Left hindlimb (tissue), 1 donor: Measurements from ENCODE around the gene YY2.

Experiments used
- DNase-seq: peaks from one replicate; pipeline ENCODE4 v3.0.0-alpha.2; 2018

Gene YY2

DNA sequence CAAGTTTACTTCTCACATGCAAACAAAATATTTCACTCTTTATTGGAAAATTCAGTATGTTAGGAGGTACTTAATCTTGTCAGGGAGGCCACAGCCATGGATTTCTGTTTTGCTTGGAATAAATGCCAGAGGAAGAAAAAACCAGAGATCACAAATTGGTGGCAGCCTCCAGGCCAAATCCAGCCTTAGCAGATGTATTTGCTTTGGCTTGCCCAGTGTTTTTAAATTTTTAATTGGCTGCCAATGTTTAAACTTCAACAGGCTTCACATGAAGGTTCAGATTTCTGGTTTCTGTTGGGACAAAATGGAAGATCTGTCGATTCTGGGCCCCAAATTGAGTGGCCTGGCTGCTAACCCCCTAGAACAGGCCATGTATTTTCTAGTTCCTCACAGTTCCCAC lies 19.2 kb downstream of the YY2 start:
- no peak for DNase-seq

DNA sequence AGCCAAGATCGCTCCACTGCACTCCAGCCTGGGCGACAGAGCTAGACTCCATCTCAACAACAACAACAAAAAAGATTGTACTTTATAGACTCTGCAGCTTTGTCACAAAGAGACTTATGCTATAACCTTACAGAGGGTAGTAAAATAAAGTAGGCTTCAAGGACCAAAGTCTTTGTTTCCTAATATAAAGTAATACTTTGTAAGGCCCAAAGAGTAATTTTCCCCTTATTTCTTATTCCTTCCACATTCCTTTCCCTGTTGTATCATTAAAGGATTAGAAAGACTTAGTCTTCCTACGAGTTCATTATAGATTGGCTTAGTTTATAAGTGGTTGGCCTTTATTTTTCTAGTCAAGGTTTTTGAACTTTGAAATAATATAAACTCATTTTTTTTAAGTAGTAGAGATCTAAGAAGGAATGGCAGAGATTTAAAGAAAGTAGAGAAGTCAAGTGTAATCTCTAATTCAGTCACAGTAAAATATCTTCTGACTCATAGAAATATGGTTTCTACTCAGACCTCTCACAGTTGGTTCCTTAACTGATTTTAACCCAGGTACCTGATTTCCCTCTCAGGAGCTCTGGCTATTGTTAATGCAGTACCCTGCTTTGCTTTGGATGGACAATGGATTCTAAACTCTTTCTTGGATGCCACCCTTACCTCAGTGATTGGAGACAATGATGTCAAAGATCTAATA lies 26.2 kb downstream of the YY2 start:
- DNase-seq, result no peak

DNA sequence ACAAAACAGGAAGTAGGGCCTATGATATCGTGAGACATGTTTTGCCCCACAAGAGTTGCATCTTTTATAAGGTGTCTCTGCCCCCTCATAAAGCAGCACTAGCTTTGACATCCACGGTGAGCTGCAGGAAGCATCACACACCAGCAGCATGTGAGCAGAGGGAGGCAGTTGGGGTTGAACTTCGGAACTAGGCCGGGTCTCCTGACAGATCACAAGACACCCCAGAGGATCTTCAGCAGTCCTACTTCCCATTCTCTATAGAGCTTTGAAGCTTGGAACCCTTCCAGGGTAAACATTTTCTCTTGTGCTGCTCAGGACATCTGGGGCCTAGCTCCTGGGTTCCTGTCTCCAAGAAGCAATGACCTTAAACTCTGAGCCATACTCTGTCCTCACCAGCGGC lies 27.5 kb downstream of the YY2 start:
- no peak for DNase-seq

DNA sequence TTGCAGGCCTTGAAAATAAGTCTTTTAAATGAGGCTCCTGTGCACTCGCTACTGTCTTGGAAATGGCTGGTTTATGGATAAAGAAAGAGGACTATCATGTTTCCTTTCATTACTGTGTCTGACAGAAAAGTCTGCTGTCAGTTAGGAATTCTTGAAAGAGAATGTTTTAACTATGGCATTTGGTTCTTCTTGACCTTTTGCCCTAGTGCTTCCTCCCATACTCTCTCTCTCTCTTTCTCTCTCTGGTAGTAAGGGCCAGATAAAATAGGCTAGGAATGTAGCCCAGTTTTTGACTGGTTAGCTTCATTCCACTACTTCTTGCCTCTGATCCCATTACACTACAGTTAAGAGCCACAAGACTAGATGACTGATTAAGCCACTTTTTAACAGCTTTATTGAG lies 29.8 kb downstream of the YY2 start:
- no peak for DNase-seq

DNA sequence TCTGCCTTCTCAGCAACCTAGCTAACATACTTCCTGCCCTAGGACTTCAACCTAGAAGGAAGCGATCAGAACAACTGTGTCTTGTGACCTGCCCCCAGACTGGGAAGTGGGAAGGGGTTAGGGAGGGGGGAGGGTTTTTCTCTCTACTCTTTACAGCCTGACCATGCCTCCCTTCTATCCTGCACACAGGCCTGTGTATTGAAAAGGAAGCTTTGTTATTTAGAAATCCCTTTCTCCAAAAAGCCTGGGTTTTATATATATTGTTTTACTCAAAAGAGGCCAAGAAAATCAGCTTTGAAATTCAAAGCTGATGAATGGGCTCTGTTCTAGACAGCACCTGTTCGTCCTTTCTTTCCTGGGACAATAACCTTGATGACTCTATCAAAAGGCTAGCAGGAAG lies 49.5 kb downstream of the YY2 start:
- no peak for DNase-seq

DNA sequence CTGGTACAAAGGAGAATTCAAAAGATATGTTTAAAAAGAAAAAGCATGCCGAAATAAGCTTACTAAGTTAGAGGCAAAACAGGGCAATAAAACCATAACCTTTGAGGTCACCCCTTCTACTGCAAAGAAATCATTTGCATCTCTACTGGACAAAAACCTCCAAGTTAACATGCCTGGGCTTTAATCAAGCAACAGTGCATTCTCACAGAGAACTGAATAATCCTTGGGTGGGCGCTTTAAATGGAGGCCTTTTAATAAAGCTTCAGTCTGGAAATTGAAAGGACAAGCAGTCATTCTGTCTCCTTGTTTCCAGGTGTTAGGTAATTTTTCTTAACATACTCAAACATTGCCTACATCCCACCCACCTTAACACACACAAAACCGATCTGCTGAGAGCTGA lies 50.2 kb downstream of the YY2 start:
- no peak for DNase-seq

DNA sequence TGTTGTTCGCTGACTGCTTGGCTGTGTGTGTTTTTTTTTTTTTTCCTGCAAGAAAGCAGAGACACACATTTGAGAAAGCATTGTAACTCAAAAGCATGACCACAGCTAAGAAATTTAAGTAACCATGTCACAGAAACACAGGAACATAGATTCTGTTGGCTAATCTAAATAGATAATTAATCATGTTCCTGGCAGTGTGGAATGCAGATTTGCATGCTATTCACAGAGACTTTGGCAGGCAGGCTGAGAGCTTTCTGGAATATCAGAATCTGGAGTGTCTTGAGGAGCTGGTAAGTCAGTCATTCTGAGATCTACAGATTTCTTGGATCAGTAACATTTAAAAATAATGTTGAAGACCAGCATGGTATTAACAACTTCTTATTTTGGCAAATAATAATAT lies 51.5 kb downstream of the YY2 start:
- DNase-seq, result no peak
